SK-N-SH (cell line): ENCODE data around the gene HK1. TPM values are rescaled to one million over a fixed set of nuclear protein-coding genes. Genes with fewer than 3 reads are reported as not detected.

ENCODE experiments used
- CTCF ChIA-PET: fragments of 300-600, 350-600 bp; formaldehyde crosslinking; extraction: SDS; loops from one replicate; lab custom pipeline; 2021; lab: Yijun Ruan, JAX
- POLR2A ChIA-PET: fragments of 350-600 bp; sonication (Branson Sonifier 250); formaldehyde crosslinking; extraction: SDS; loops from one replicate; lab custom pipeline; 2020; ENCODE audit warnings: antibody characterized with exemption, inconsistent platforms; lab: Yijun Ruan, JAX
- DNase-seq: peaks from one replicate; pipeline ENCODE4 v3.0.0; 2012
- H2AFZ ChIP-seq: fragments of 200-600 bp; sonication (generic); 2 replicates; pipeline ENCODE4 v1.8.1; 2016; ENCODE audit warnings: antibody characterized with exemption, mild to moderate bottlenecking, low read depth
- H3F3A ChIP-seq: fragments of 200-600 bp; sonication (generic); replicated peaks from 2 replicates; pipeline ENCODE3; 2016; ENCODE audit warnings: antibody characterized with exemption, mild to moderate bottlenecking; ENCODE audit not compliant: insufficient read depth
- H3K27ac ChIP-seq, 2 experiments: fragments of 200-500 bp in 1 of 2; fragments of 200-600 bp in 1 of 2; sonication (Bioruptor generic) in 1 of 2; sonication (generic), shearing (Covaris generic) in 1 of 2; 2 replicates each; pipeline versions ENCODE4 v1.5.1 to v1.6.1; 2014 to 2016; ENCODE audit warnings: low read depth in 2 of 2, inconsistent platforms in 1 of 2, low read length in 1 of 2, mild to moderate bottlenecking in 1 of 2, mixed read lengths in 1 of 2
- H3K27me3 ChIP-seq: fragments of 200-600 bp; sonication (generic), shearing (Covaris generic); 2 replicates; pipeline ENCODE4 v1.6.1; 2016; ENCODE audit warnings: mixed run types; ENCODE audit not compliant: insufficient read depth
- H3K36me3 ChIP-seq, 2 experiments: fragments of 200-500 bp in 1 of 2; fragments of 200-600 bp in 1 of 2; sonication (Bioruptor generic) in 1 of 2; sonication (generic) in 1 of 2; replicated peaks in 1 of 2; 2 replicates each; pipeline versions ENCODE3 to v1.5.1; 2014 to 2016; ENCODE audit warnings: low read length in 1 of 2, mild to moderate bottlenecking in 1 of 2; ENCODE audit not compliant: insufficient read depth in 2 of 2, control insufficient read depth in 1 of 2
- H3K4me1 ChIP-seq, 2 experiments: fragments of 200-500 bp in 1 of 2; fragments of 200-600 bp in 1 of 2; sonication (Bioruptor generic) in 1 of 2; sonication (generic), shearing (Covaris generic) in 1 of 2; 2 replicates each; pipeline versions ENCODE4 v1.5.1 to v1.6.1; 2014 to 2016; ENCODE audit warnings: low read depth in 1 of 2, low read length in 1 of 2, mixed run types in 1 of 2; ENCODE audit not compliant: insufficient read depth in 2 of 2, control insufficient read depth in 1 of 2
- H3K4me2 ChIP-seq: fragments of 200-600 bp; sonication (generic), shearing (Covaris generic); 2 replicates; pipeline ENCODE4 v1.6.1; 2017; ENCODE audit warnings: mixed run types
- H3K4me3 ChIP-seq, 2 experiments: fragments of 200-500 bp in 1 of 2; fragments of 200-600 bp in 1 of 2; sonication (Bioruptor generic) in 1 of 2; sonication (generic), shearing (Covaris generic) in 1 of 2; 2 replicates each; pipeline versions ENCODE4 v1.5.1 to v1.8.1; 2014 to 2016; ENCODE audit warnings: low read depth in 2 of 2, inconsistent platforms in 1 of 2, low read length in 1 of 2, mild to moderate bottlenecking in 1 of 2, mixed read lengths in 1 of 2, moderate library complexity in 1 of 2
- H3K79me2 ChIP-seq: fragments of 200-600 bp; sonication (generic); 2 replicates; pipeline ENCODE4 v1.8.1; 2017; ENCODE audit warnings: mild to moderate bottlenecking; ENCODE audit not compliant: insufficient read depth
- H3K9ac ChIP-seq: fragments of 200-600 bp; sonication (generic); 2 replicates; pipeline ENCODE4 v1.6.1; 2017; ENCODE audit warnings: mixed run types
- H3K9me2 ChIP-seq: fragments of 200-600 bp; sonication (generic); 2 replicates; pipeline ENCODE4 v1.6.1; 2017; ENCODE audit warnings: mixed run types
- H3K9me3 ChIP-seq: fragments of 200-600 bp; sonication (generic); 2 replicates; pipeline ENCODE4 v1.6.1; 2017; ENCODE audit warnings: mixed run types, mild to moderate bottlenecking, moderate library complexity
- H4K20me1 ChIP-seq: fragments of 200-600 bp; sonication (generic); 2 replicates; pipeline ENCODE4 v1.6.1; 2017; ENCODE audit warnings: mild to moderate bottlenecking, mixed run types; ENCODE audit not compliant: insufficient read depth
- EP300 ChIP-seq, 2 experiments: IDR thresholded peaks; 2 replicates each; pipeline versions ENCODE4 v1.4.0 to v1.6.1; 2012; ENCODE audit warnings: borderline replicate concordance in 1 of 2, low read depth in 1 of 2, low read length in 1 of 2
- FOSL2 ChIP-seq: IDR thresholded peaks from 2 replicates; pipeline ENCODE4 v1.4.0; 2012; ENCODE audit warnings: low read depth, mild to moderate bottlenecking, moderate library complexity, borderline replicate concordance
- FOXJ3 ChIP-seq: sonication (generic); formaldehyde crosslinking; IDR thresholded peaks from 2 replicates; pipeline ENCODE4 v1.5.1; 2020; ENCODE audit warnings: mild to moderate bottlenecking, missing genetic modification reagents
- GABPA ChIP-seq: IDR thresholded peaks from 2 replicates; pipeline ENCODE4 v1.4.0; 2012; ENCODE audit warnings: low read depth, mild to moderate bottlenecking
- JUND ChIP-seq: IDR thresholded peaks from 2 replicates; pipeline ENCODE4 v1.4.0; 2012
- NRF1 ChIP-seq: IDR thresholded peaks from 2 replicates; pipeline ENCODE4 v1.6.1; 2012; ENCODE audit warnings: low read depth, mild to moderate bottlenecking, low read length
- SMC3 ChIP-seq: IDR thresholded peaks from 2 replicates; pipeline ENCODE4 v1.6.1; 2012; ENCODE audit warnings: low read depth, low read length, improper control_type of control experiment
- YY1 ChIP-seq: IDR thresholded peaks from 2 replicates; pipeline ENCODE4 v1.4.0; 2012; ENCODE audit warnings: low read depth, mild to moderate bottlenecking
- WGBS: methylation state at CpG from one replicate; pipeline ENCODE4 v1.1.6; 2017; ENCODE audit warnings: low lambda C conversion rate; 5-methylcytosine and 5-hydroxymethylcytosine counted together
- polyA plus RNA-seq, 3 experiments: library from polyadenylated mRNA; depleted of rRNA; stranded (reverse); fragments of >200 nt; gene quantifications; 2 replicates each; pipeline ENCODE4 v1.2.3, GENCODE V29; 2012
- TF ChIP-seq, protein P1 (sequence below): IDR thresholded peaks from 2 replicates; pipeline ENCODE4 v1.6.1; 2012; ENCODE audit warnings: mild to moderate bottlenecking, low read depth, low read length, moderate library complexity
- TF ChIP-seq, protein P2 (sequence below): fragments of 200-600 bp; sonication (generic); IDR thresholded peaks from 2 replicates; pipeline ENCODE4 v1.6.1; 2017; ENCODE audit warnings: antibody characterized with exemption, mild to moderate bottlenecking, moderate library complexity

The HK1 gene
- polyA plus RNA-seq, 1 of the 3 experiments (the other 2 are of a cell fraction), result 38.7 TPM

DNA sequence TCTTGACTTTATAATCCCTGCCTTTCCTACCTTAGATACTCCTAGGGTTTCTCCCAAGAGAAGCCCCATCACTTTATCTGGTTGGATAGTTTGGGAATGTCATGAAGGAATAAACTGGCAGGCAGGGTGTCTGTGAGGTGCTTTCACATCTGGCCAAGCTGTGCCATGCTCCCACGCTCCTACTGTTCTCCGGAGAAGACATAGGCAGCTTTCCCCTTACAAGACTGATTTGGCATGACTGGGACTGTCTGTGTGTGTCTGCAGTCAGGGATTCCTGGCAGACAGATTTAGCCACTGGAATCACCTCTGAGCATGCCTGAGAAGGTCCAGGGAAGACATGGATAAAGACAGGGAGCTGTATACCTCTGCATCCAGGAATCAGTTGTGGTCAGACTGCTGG lies 45.3 kb downstream of the HK1 start:
- Histone ChIP-seq H3K9me2 (no peaks in the 10 kb centered on the region), H3K9ac (no peak overlapping the region), H3K36me3 (peaks cover 0 to 4% of the 10 kb centered on the region in 2 experiments), H3K4me3 (no peak overlapping the region), H3K27ac (no peak overlapping the region; a peak in 1 of 4 replicates), H3F3A (no peaks in the 10 kb centered on the region), H3K4me1 (peaks cover 22 to 49% of the 10 kb centered on the region in 2 experiments; a peak in 3 of 4 replicates), H3K79me2 (peaks cover 99% of the 10 kb centered on the region), H2AFZ (no peak overlapping the region), H3K27me3 (no peaks in the 10 kb centered on the region), H3K4me2 (no peak overlapping the region), H3K9me3 (no peaks in the 10 kb centered on the region), H4K20me1 (peaks cover 85% of the 10 kb centered on the region)
- CTCF ChIA-PET, result interaction anchor here (2.0 kb wide), 1 partner anchor 10 kb away, joined by 5 read pairs; no protein-coding TSS in a partner anchor
- POLR2A ChIA-PET, result no interaction called here
- no peak for DNase-seq
- WGBS, result 90% methylated on average over 2 of the region's 2 CpGs
- no peak for TF ChIP-seq SMC3
- TF ChIP-seq, protein P1, sequence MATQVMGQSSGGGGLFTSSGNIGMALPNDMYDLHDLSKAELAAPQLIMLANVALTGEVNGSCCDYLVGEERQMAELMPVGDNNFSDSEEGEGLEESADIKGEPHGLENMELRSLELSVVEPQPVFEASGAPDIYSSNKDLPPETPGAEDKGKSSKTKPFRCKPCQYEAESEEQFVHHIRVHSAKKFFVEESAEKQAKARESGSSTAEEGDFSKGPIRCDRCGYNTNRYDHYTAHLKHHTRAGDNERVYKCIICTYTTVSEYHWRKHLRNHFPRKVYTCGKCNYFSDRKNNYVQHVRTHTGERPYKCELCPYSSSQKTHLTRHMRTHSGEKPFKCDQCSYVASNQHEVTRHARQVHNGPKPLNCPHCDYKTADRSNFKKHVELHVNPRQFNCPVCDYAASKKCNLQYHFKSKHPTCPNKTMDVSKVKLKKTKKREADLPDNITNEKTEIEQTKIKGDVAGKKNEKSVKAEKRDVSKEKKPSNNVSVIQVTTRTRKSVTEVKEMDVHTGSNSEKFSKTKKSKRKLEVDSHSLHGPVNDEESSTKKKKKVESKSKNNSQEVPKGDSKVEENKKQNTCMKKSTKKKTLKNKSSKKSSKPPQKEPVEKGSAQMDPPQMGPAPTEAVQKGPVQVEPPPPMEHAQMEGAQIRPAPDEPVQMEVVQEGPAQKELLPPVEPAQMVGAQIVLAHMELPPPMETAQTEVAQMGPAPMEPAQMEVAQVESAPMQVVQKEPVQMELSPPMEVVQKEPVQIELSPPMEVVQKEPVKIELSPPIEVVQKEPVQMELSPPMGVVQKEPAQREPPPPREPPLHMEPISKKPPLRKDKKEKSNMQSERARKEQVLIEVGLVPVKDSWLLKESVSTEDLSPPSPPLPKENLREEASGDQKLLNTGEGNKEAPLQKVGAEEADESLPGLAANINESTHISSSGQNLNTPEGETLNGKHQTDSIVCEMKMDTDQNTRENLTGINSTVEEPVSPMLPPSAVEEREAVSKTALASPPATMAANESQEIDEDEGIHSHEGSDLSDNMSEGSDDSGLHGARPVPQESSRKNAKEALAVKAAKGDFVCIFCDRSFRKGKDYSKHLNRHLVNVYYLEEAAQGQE, result no peak
- no peak for TF ChIP-seq EP300 (IDR thresholded peaks at IDR 0.05; ENCODE audit: borderline replicate concordance in 1 of 2, low read depth in 1 of 2, low read length in 1 of 2)
- no peak for TF ChIP-seq JUND

DNA sequence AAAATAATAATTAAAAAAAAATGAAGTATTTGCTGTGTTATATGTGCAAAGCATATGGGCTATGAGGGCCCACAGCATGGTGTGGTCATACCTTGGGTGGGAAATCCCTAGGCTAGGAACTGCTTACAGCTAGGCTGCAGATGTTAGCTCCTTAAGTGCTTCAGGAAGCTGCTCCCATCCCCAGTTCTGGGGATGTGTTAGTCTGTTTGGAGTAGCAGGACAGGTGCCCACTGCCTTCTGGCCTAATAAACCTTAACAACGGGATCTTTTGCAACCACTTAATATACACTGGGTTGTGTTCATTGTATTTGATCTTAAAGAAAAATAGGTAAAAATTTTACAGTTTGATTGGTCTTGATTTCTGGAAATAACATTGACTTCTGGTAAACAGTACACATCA lies 46.3 kb downstream of the HK1 start:
- Histone ChIP-seq H3K27me3 (no peaks in the 10 kb centered on the region), H2AFZ (no peak overlapping the region), H3K9me3 (no peaks in the 10 kb centered on the region), H3K4me2 (no peak overlapping the region), H3K4me3 (no peak overlapping the region), H3K27ac (no peak overlapping the region; a peak in 1 of 4 replicates), H3K9ac (no peak overlapping the region), H3K4me1 (peaks cover 22 to 48% of the 10 kb centered on the region in 2 experiments; a peak in 3 of 4 replicates), H3F3A (no peaks in the 10 kb centered on the region), H3K36me3 (peaks cover 0 to 10% of the 10 kb centered on the region in 2 experiments), H3K79me2 (peaks cover 100% of the 10 kb centered on the region), H3K9me2 (no peaks in the 10 kb centered on the region), H4K20me1 (peaks cover 94% of the 10 kb centered on the region)
- 75% methylated on average over 1 of the region's 1 CpG for WGBS
- DNase-seq, result no peak
- TF ChIP-seq YY1, result no peak
- no peak for TF ChIP-seq FOSL2
- TF ChIP-seq FOXJ3 (CRISPR knock-in tag), result no peak
- TF ChIP-seq GABPA, result no peak
- TF ChIP-seq NRF1, result no peak
- TF ChIP-seq, protein P2, sequence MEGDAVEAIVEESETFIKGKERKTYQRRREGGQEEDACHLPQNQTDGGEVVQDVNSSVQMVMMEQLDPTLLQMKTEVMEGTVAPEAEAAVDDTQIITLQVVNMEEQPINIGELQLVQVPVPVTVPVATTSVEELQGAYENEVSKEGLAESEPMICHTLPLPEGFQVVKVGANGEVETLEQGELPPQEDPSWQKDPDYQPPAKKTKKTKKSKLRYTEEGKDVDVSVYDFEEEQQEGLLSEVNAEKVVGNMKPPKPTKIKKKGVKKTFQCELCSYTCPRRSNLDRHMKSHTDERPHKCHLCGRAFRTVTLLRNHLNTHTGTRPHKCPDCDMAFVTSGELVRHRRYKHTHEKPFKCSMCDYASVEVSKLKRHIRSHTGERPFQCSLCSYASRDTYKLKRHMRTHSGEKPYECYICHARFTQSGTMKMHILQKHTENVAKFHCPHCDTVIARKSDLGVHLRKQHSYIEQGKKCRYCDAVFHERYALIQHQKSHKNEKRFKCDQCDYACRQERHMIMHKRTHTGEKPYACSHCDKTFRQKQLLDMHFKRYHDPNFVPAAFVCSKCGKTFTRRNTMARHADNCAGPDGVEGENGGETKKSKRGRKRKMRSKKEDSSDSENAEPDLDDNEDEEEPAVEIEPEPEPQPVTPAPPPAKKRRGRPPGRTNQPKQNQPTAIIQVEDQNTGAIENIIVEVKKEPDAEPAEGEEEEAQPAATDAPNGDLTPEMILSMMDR, result no peak
- POLR2A ChIA-PET, result no interaction called here
- CTCF ChIA-PET, result interaction anchor here (2.0 kb wide), 1 partner anchor 9 kb away, joined by 5 read pairs; no protein-coding TSS in a partner anchor
